Measurements from ENCODE around the gene ADAMTSL2. TPM values are rescaled to one million over a fixed set of nuclear protein-coding genes. Genes with fewer than 3 reads are reported as not detected.

The ADAMTSL2 gene
- total and polyA plus RNA-seq, 2 of the 13 experiments (the other 11 are each of a cell fraction or from before 2014, with no cell fraction given) = 1.9 to 3.8 TPM

DNA sequence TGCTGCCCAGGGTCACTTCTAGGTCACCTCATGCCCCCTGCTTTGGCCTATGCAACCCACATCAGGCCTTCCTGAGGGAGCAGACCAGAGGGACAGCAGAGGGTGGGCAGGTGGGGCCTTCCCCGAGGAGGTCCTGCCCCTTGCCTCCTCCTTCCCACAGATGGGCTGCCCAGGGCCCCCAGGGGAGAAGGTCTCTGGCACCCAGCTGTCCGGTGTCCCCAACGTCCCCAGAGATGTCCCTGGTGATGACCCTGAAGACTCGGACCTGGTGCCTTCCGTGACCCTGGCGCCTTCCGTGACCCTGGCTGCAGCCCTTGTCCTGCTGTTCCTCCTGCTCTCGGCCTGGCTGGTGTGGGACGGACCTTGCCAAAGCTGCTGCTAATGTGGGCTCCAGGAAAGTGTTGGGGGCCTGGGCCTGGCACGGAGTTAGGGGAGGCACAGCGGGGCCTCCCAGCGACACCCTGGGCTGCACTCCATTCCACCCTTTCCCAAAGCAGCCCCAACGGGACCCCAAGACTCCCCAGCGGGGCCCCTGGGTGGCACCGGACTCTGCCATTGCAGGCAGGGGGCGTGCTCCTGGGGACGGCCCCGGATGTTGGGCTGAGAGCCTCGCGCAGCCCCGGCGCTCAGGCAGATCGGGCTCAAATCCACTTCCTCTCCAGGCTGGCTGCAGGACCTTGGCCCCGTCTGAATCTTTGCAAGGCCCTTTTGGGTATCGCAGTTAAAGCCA, 48.8 kb upstream of the ADAMTSL2 start (continued):
- TF ChIP-seq, protein P1, sequence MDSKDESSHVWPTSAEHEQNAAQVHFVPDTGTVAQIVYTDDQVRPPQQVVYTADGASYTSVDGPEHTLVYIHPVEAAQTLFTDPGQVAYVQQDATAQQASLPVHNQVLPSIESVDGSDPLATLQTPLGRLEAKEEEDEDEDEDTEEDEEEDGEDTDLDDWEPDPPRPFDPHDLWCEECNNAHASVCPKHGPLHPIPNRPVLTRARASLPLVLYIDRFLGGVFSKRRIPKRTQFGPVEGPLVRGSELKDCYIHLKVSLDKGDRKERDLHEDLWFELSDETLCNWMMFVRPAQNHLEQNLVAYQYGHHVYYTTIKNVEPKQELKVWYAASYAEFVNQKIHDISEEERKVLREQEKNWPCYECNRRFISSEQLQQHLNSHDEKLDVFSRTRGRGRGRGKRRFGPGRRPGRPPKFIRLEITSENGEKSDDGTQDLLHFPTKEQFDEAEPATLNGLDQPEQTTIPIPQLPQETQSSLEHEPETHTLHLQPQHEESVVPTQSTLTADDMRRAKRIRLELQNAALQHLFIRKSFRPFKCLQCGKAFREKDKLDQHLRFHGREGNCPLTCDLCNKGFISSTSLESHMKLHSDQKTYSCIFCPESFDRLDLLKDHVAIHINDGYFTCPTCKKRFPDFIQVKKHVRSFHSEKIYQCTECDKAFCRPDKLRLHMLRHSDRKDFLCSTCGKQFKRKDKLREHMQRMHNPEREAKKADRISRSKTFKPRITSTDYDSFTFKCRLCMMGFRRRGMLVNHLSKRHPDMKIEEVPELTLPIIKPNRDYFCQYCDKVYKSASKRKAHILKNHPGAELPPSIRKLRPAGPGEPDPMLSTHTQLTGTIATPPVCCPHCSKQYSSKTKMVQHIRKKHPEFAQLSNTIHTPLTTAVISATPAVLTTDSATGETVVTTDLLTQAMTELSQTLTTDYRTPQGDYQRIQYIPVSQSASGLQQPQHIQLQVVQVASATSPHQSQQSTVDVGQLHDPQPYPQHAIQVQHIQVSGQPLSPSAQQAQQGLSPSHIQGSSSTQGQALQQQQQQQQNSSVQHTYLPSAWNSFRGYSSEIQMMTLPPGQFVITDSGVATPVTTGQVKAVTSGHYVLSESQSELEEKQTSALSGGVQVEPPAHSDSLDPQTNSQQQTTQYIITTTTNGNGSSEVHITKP (CRISPR knock-in tag; IDR thresholded peaks at IDR 0.05; ENCODE audit: low read depth) = no peak
- no peak for TF ChIP-seq DNMT3B (CRISPR knock-in tag; conservative IDR thresholded peaks at IDR 0.05)
- peak; percentile 36 for TF ChIP-seq KAT8 (CRISPR knock-in tag; IDR thresholded peaks at IDR 0.05)
- TF ChIP-seq BRCA1 (CRISPR knock-in tag; IDR thresholded peaks at IDR 0.05) = no peak
- no peak for TF ChIP-seq NRL (CRISPR knock-in tag; IDR thresholded peaks at IDR 0.05; ENCODE audit: borderline replicate concordance)
- no peak for TF ChIP-seq ONECUT2 (CRISPR knock-in tag; IDR thresholded peaks at IDR 0.05)
- TF ChIP-seq MAX (IDR thresholded peaks at IDR 0.05) = peak; percentile 28; the same call in 1 of the 2 replicates
- 0 out of 2 replicates have a peak, but pooled peaks have one; percentile 1 for TF ChIP-seq MXD4 (CRISPR knock-in tag; IDR thresholded peaks at IDR 0.05)
- TF ChIP-seq ZFP90 (CRISPR knock-in tag; IDR thresholded peaks at IDR 0.05; ENCODE audit: borderline replicate concordance) = no peak
- TF ChIP-seq, protein P2, sequence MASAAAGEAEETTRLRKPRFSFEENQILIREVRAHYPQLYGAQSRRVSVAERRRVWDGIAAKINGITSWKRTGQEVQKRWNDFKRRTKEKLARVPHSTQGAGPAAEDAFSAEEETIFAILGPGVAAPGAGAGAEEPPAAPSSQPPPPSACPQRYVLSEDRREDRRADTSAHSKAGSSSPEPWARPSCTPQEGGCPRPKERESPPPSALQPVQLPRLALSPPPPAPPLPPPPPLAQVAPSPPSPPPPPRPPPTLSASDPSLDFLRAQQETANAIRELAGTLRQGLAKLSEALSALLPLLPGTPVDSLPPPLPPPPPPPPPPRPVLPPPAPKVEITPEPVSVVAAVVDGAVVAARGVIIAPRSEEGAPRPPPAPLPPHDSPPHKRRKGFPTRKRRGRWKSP (CRISPR knock-in tag; IDR thresholded peaks at IDR 0.05) = no peak
- no peak for TF ChIP-seq JUNB (CRISPR knock-in tag; IDR thresholded peaks at IDR 0.05; ENCODE audit: borderline replicate concordance)
- TF ChIP-seq, protein P3, sequence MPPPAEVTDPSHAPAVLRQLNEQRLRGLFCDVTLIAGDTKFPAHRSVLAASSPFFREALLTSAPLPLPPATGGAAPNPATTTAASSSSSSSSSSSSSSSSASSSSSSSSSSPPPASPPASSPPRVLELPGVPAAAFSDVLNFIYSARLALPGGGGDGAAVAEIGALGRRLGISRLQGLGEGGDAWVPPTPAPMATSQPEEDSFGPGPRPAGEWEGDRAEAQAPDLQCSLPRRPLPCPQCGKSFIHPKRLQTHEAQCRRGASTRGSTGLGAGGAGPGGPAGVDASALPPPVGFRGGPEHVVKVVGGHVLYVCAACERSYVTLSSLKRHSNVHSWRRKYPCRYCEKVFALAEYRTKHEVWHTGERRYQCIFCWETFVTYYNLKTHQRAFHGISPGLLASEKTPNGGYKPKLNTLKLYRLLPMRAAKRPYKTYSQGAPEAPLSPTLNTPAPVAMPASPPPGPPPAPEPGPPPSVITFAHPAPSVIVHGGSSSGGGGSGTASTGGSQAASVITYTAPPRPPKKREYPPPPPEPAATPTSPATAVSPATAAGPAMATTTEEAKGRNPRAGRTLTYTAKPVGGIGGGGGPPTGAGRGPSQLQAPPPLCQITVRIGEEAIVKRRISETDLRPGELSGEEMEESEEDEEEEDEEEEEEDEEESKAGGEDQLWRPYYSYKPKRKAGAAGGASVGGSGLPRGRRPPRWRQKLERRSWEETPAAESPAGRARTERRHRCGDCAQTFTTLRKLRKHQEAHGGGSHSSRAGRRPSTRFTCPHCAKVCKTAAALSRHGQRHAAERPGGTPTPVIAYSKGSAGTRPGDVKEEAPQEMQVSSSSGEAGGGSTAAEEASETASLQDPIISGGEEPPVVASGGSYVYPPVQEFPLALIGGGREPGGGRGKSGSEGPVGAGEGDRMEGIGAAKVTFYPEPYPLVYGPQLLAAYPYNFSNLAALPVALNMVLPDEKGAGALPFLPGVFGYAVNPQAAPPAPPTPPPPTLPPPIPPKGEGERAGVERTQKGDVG (CRISPR knock-in tag; IDR thresholded peaks at IDR 0.05; ENCODE audit: borderline replicate concordance) = no peak
- no peak for TF ChIP-seq ZNF264 (CRISPR knock-in tag; IDR thresholded peaks at IDR 0.05)
- TF ChIP-seq ZNF567 (CRISPR knock-in tag; IDR thresholded peaks at IDR 0.05; ENCODE audit: borderline replicate concordance) = no peak
- no peak for TF ChIP-seq DMTF1 (CRISPR knock-in tag; IDR thresholded peaks at IDR 0.05)
